ENCODE measurements around the gene DNAJB6.
A peak's percentile ranks its signal among the peaks of the same experiment; 100 is the strongest.

Gene DNAJB6

DNA sequence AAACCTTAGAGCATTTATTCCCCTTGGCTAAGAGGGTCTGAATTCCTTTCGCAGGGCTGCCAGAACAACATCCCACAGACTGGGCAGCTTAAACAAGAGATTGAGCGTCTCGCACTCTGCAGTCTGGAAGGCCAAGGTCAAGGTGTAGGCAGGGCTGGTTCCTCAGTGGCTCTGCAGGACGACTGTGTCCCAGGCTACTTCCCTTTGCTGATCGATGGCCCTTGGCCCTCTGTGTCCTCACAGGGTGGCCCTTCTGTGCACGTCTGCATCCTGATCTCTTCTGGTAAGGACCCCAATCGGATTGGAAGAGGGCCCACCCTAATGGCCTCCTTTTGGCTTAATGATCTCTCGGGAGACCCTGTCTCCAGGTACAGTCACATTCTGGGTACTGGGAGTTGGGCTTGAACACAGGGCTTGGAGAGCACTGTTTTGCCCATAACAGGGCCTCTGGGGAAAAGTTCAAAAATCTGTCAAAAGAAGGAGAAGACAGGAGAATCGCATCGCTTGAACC is 35.1 kb upstream of the DNAJB6 start:
- H3K27me3 ChIP-seq (ENCODE audit: low read depth, low read length) = no peaks in the 10 kb centered on the region
- no peaks in the 10 kb centered on the region for H4K20me1 ChIP-seq (ENCODE audit: insufficient read depth, low read length)
- no peaks in the 10 kb centered on the region for H3K36me3 ChIP-seq (replicated peaks; ENCODE audit: low read depth, low read length)
- no peak overlapping the region for H3K4me3 ChIP-seq (ENCODE audit: low read length)
- peak overlapping the region; percentile 52; the same call in 1 of the 2 replicates for H2AFZ ChIP-seq (ENCODE audit: low read depth, low read length)
- TF ChIP-seq, protein P1, sequence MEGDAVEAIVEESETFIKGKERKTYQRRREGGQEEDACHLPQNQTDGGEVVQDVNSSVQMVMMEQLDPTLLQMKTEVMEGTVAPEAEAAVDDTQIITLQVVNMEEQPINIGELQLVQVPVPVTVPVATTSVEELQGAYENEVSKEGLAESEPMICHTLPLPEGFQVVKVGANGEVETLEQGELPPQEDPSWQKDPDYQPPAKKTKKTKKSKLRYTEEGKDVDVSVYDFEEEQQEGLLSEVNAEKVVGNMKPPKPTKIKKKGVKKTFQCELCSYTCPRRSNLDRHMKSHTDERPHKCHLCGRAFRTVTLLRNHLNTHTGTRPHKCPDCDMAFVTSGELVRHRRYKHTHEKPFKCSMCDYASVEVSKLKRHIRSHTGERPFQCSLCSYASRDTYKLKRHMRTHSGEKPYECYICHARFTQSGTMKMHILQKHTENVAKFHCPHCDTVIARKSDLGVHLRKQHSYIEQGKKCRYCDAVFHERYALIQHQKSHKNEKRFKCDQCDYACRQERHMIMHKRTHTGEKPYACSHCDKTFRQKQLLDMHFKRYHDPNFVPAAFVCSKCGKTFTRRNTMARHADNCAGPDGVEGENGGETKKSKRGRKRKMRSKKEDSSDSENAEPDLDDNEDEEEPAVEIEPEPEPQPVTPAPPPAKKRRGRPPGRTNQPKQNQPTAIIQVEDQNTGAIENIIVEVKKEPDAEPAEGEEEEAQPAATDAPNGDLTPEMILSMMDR (IDR thresholded peaks at IDR 0.05; ENCODE audit: low read depth, low read length) = no peak
- TF ChIP-seq EZH2phosphoT487 (IDR thresholded peaks at IDR 0.05; ENCODE audit: low read depth) = no peak
- H3K9me3 ChIP-seq (ENCODE audit: insufficient read depth, low read length) = no peaks in the 10 kb centered on the region
- H3K27ac ChIP-seq (ENCODE audit: low read length) = no peak overlapping the region
- no peak overlapping the region for H3K4me2 ChIP-seq (ENCODE audit: low read length)
- no peaks in the 10 kb centered on the region for H3K79me2 ChIP-seq (ENCODE audit: low read length)
- no peak overlapping the region for H3K9ac ChIP-seq (ENCODE audit: low read length)
- peaks cover 12% of the 10 kb centered on the region for H3K4me1 ChIP-seq (ENCODE audit: low read length)

DNA sequence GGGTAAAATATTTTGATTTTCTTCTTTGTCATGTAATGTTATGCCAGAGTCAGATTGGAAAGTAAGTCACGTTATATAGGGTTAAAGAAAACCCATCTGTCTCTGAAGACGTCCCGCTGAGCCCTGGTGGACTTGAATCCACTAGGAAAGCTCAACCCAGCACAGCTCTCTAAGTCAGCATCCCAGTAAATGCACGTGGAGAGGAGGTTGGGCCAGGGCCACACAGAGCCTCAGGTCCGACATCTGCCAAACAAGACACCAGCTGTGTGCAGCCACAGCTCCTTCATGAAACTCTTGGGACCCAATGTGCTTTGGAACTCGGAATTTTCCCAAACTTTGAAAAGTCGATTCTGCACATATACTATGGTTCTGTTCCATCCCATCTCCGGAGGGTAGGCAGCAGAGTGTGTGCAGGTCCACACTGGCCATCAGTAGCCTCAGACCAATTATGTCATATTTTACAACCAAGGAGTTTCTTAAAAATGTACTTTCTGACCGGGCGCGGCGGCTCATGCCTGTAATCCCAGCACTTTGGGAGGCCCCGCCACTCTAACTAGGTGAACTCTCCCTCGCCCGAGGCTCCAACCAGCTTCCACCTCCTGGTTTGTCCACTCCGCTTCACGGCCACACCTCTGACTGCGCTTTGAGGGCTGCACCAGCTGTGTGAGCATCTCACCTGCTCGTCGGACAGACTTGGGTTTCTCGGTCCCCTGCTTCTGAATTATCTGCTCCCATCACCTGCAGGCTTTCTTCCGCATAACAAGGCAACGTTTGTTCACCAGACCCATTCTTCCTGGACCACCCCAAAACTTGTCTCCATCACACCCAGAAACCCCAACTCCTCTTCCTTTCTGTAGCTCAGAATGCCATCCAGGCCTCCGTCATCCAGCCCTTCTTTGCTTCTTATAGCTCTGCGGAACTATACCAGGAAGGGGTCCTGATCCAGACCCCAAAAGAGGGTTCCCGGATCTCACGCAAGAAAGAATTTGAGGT is 29.7 kb upstream of the DNAJB6 start:
- no peak for TF ChIP-seq EZH2phosphoT487 (IDR thresholded peaks at IDR 0.05; ENCODE audit: low read depth)
- peaks cover 5% of the 10 kb centered on the region for H3K4me1 ChIP-seq (ENCODE audit: low read length)
- H3K79me2 ChIP-seq (ENCODE audit: low read length) = no peaks in the 10 kb centered on the region
- no peak overlapping the region for H3K4me3 ChIP-seq (ENCODE audit: low read length)
- no peak overlapping the region for H3K4me2 ChIP-seq (ENCODE audit: low read length)
- H2AFZ ChIP-seq (ENCODE audit: low read depth, low read length) = no peak overlapping the region
- no peaks in the 10 kb centered on the region for H3K36me3 ChIP-seq (replicated peaks; ENCODE audit: low read depth, low read length)
- no peak overlapping the region for H3K27ac ChIP-seq (ENCODE audit: low read length)
- H3K27me3 ChIP-seq (ENCODE audit: low read depth, low read length) = no peaks in the 10 kb centered on the region
- H3K9ac ChIP-seq (ENCODE audit: low read length) = no peak overlapping the region
- no peaks in the 10 kb centered on the region for H4K20me1 ChIP-seq (ENCODE audit: insufficient read depth, low read length)
- H3K9me3 ChIP-seq (ENCODE audit: insufficient read depth, low read length) = no peaks in the 10 kb centered on the region

DNA sequence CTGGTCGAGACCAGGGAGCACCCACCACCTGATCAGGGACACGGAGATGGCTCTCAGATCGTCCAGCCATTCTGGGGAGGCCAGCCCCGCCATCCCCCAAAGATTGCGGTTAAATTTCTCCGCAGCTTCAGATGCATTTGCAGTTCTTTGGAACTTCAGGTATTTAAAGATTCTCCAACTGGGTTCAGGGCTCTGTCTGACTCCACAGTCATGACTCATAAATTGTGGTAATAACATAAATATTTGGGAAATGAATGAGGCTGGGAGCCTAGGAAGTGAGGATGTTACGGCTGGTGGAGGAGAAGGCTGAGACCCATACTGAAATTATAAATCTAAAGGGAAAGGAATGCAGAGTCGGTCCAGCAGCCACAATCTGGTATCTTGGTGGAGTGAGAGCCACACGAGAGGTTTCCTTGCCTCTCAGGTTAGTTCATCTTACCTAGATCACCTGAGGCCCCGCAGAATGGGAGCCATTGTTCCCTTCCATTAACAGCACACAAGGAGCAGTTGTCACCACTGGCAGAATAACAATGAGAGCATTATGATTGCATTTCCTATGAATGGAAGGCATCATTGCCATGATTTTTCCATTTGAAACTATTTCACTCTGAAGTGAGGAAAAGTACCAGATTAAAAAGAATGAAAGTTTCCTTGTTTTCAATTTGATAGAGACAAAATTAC is 26.7 kb upstream of the DNAJB6 start:
- H3K27ac ChIP-seq (ENCODE audit: low read length) = no peak overlapping the region
- no peaks in the 10 kb centered on the region for H4K20me1 ChIP-seq (ENCODE audit: insufficient read depth, low read length)
- H3K9me3 ChIP-seq (ENCODE audit: insufficient read depth, low read length) = no peaks in the 10 kb centered on the region
- no peak overlapping the region for H2AFZ ChIP-seq (ENCODE audit: low read depth, low read length)
- no peak overlapping the region for H3K4me2 ChIP-seq (ENCODE audit: low read length)
- TF ChIP-seq, protein P1 (IDR thresholded peaks at IDR 0.05; ENCODE audit: low read depth, low read length) = no peak
- TF ChIP-seq EZH2phosphoT487 (IDR thresholded peaks at IDR 0.05; ENCODE audit: low read depth) = no peak
- H3K9ac ChIP-seq (ENCODE audit: low read length) = no peak overlapping the region
- H3K79me2 ChIP-seq (ENCODE audit: low read length) = no peaks in the 10 kb centered on the region
- H3K27me3 ChIP-seq (ENCODE audit: low read depth, low read length) = no peaks in the 10 kb centered on the region
- H3K4me1 ChIP-seq (ENCODE audit: low read length) = no peaks in the 10 kb centered on the region
- H3K4me3 ChIP-seq (ENCODE audit: low read length) = no peak overlapping the region
- H3K36me3 ChIP-seq (replicated peaks; ENCODE audit: low read depth, low read length) = no peaks in the 10 kb centered on the region

DNA sequence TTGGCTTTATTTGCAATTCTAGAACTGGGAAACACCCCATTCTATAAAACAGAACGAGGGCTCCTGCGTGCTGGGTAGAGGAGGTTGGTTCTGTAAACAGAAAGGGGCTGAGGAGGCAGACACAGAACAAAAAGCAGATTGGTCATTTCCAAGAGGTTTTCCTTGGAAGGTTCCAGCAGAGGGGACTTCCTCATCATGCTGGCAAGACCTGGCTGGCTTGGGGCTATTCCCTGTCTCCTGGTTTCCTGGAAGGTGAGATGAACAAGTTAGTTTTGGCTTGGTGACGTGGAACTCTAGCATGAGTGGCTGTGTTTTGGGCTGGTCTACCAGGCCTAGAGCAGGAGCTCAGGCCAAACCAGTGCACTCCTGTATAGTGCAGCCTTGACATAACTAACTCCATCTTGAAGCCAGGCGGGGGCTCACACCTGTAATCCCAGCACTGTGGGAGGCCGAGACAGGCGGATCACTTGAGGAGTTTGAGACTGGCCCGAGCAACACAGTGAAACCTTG is 26.1 kb upstream of the DNAJB6 start:
- Histone ChIP-seq H3K4me1 (ENCODE audit: low read length) (no peaks in the 10 kb centered on the region), H2AFZ (ENCODE audit: low read depth, low read length) (no peak overlapping the region), H3K27ac (ENCODE audit: low read length) (no peak overlapping the region), H4K20me1 (ENCODE audit: insufficient read depth, low read length) (no peaks in the 10 kb centered on the region), H3K79me2 (ENCODE audit: low read length) (no peaks in the 10 kb centered on the region), H3K4me2 (ENCODE audit: low read length) (no peak overlapping the region), H3K9ac (ENCODE audit: low read length) (no peak overlapping the region), H3K36me3 (replicated peaks; ENCODE audit: low read depth, low read length) (no peaks in the 10 kb centered on the region), H3K9me3 (ENCODE audit: insufficient read depth, low read length) (no peaks in the 10 kb centered on the region), H3K27me3 (ENCODE audit: low read depth, low read length) (no peaks in the 10 kb centered on the region), H3K4me3 (ENCODE audit: low read length) (no peak overlapping the region)
- TF ChIP-seq, protein P1 (IDR thresholded peaks at IDR 0.05; ENCODE audit: low read depth, low read length) = no peak
- TF ChIP-seq EZH2phosphoT487 (IDR thresholded peaks at IDR 0.05; ENCODE audit: low read depth) = no peak
